HepG2 (cell line): ENCODE results near the gene RPTOR. TPM values are rescaled to one million over a fixed set of nuclear protein-coding genes. Genes with fewer than 3 reads are reported as not detected.
A peak's percentile ranks its signal among the peaks of the same experiment; 100 is the strongest.

ENCODE experiments used
- ATAC-seq: fragments of 200-7000 bp; cut with Tn5 transposase; 3 replicates; pipeline ENCODE4 v1.9.1; 2020; ENCODE audit warnings: mild to moderate bottlenecking, moderate library complexity
- BruUV-seq: library from RNA; stranded (reverse); fragments of 400-500 nt; replicated peaks from 2 replicates; lab custom pipeline; 2021; lab: Mats Ljungman, UMichigan
- CTCF ChIA-PET: fragments of 300-600 bp; formaldehyde crosslinking; extraction: SDS; loops from one replicate; lab custom pipeline; 2021; ENCODE audit warnings: low total read pairs, inconsistent platforms, low intra/inter-chr PET ratio; lab: Yijun Ruan, JAX
- POLR2A ChIA-PET: fragments of 350-600 bp; sonication (Branson Sonifier 250); formaldehyde crosslinking; loops from one replicate; lab custom pipeline; 2020; ENCODE audit warnings: antibody characterized with exemption, inconsistent platforms; lab: Yijun Ruan, JAX
- DNase-seq: peaks from one replicate; pipeline ENCODE4 v3.0.0-alpha.2; 2015; ENCODE audit warnings: low spot score
- FAIRE-seq: peaks from 3 replicates; lab custom pipeline; 2011; peaks lifted over from hg19 to GRCh38; lab: Jason Lieb, UNC
- H2AFZ ChIP-seq: one replicate; pipeline ENCODE4 v1.6.1; 2011; ENCODE audit warnings: low read length, inconsistent platforms
- H3K27ac ChIP-seq: fragments of 300-600 bp; 3 replicates; pipeline ENCODE4 v1.8.0; 2011; ENCODE audit warnings: mixed run types, mild to moderate bottlenecking, mixed read lengths, low read length, inconsistent platforms; ENCODE audit not compliant: insufficient read depth; ENCODE audit errors: extremely low read length
- H3K27me3 ChIP-seq, 2 experiments: fragments of 200-600 bp in 1 of 2; 2 replicates in 1 of 2; 3 replicates in 1 of 2; pipeline versions ENCODE4 v1.6.0 to v1.8.0; 2011; ENCODE audit warnings: low read length in 2 of 2, mild to moderate bottlenecking in 2 of 2, moderate library complexity in 2 of 2, inconsistent platforms in 1 of 2; ENCODE audit not compliant: insufficient read depth in 2 of 2, control insufficient read depth in 1 of 2
- H3K36me3 ChIP-seq, 2 experiments: fragments of 200-600 bp in 1 of 2; replicated peaks in 1 of 2; 2 replicates in 1 of 2; 3 replicates in 1 of 2; pipeline versions ENCODE4 v1.5.1 to v1.8.0; 2011; ENCODE audit warnings: low read length in 2 of 2, inconsistent platforms in 1 of 2; ENCODE audit not compliant: insufficient read depth in 2 of 2, control insufficient read depth in 1 of 2
- H3K4me1 ChIP-seq: 2 replicates; pipeline ENCODE4 v1.5.1; 2012; ENCODE audit warnings: low read length, inconsistent platforms; ENCODE audit not compliant: insufficient read depth
- H3K4me2 ChIP-seq: 2 replicates; pipeline ENCODE4 v1.6.0; 2011; ENCODE audit warnings: low read depth, low read length, inconsistent platforms
- H3K4me3 ChIP-seq, 3 experiments: fragments of 200-600 bp in 1 of 3; sonication (generic), shearing (Covaris generic) in 1 of 3; replicated peaks in 1 of 3; 2 replicates each; pipeline ENCODE4 v1.5.1; 2011 to 2016; ENCODE audit warnings: low read length in 3 of 3, inconsistent platforms in 2 of 3, low read depth in 2 of 3, mild to moderate bottlenecking in 2 of 3, control low read depth in 1 of 3, mixed read lengths in 1 of 3; ENCODE audit not compliant: insufficient read depth in 1 of 3
- H3K79me2 ChIP-seq: one replicate; pipeline ENCODE4 v1.6.1; 2011; ENCODE audit warnings: low read length, inconsistent platforms; ENCODE audit not compliant: insufficient read depth
- H3K9ac ChIP-seq: 2 replicates; pipeline ENCODE4 v1.6.0; 2011; ENCODE audit warnings: mild to moderate bottlenecking, low read depth, low read length, inconsistent platforms; ENCODE audit not compliant: insufficient read depth
- H3K9me3 ChIP-seq: 2 replicates; pipeline ENCODE4 v1.5.1; 2012; ENCODE audit warnings: mild to moderate bottlenecking, low read length
- H4K20me1 ChIP-seq: 2 replicates; pipeline ENCODE4 v1.6.0; 2011; ENCODE audit warnings: inconsistent platforms, mild to moderate bottlenecking, low read length, moderate library complexity; ENCODE audit not compliant: insufficient read depth
- BHLHE40 ChIP-seq: IDR thresholded peaks from 2 replicates; pipeline ENCODE4 v1.6.1; 2011; ENCODE audit warnings: low read length, improper control_type of control experiment
- HNF4A ChIP-seq: sonication (generic); formaldehyde crosslinking; IDR thresholded peaks from 2 replicates; pipeline ENCODE4 v1.4.0; 2020; ENCODE audit warnings: missing genetic modification reagents
- KLF12 ChIP-seq: sonication (generic); formaldehyde crosslinking; IDR thresholded peaks from 2 replicates; pipeline ENCODE4 v1.4.0; 2020; ENCODE audit warnings: missing genetic modification reagents, borderline replicate concordance
- MEIS2 ChIP-seq: sonication (generic); formaldehyde crosslinking; IDR thresholded peaks from 2 replicates; pipeline ENCODE4 v1.9.0; 2021; ENCODE audit warnings: mild to moderate bottlenecking, missing genetic modification reagents
- NR2F1 ChIP-seq, 2 experiments: fragments of 450-650 bp in 1 of 2; formaldehyde crosslinking in 1 of 2; IDR thresholded peaks; 2 replicates each; pipeline versions ENCODE4 v1.5.0 to v1.6.1; 2016 to 2020; ENCODE audit warnings: mild to moderate bottlenecking in 1 of 2, missing compliant biosample characterization in 1 of 2, missing genetic modification reagents in 1 of 2, moderate library complexity in 1 of 2
- RAD51 ChIP-seq: fragments of 450-650 bp; IDR thresholded peaks from 2 replicates; pipeline ENCODE4 v1.6.1; 2016; ENCODE audit warnings: borderline replicate concordance
- TEAD3 ChIP-seq: optimal IDR thresholded peaks from 2 replicates; pipeline ENCODE3; 2016; ENCODE audit warnings: borderline replicate concordance
- TRIM24 ChIP-seq: sonication (generic); formaldehyde crosslinking; IDR thresholded peaks from 2 replicates; pipeline ENCODE4 v1.8.0; 2022; ENCODE audit warnings: mild to moderate bottlenecking, missing genetic modification reagents
- ZNF616 ChIP-seq: sonication (generic); formaldehyde crosslinking; IDR thresholded peaks from 2 replicates; pipeline ENCODE4 v1.5.0; 2020; ENCODE audit warnings: low read depth, mild to moderate bottlenecking, missing genetic modification reagents
- WGBS: methylation state at CpG from one replicate; pipeline ENCODE4 v1.1.6; 2017; ENCODE audit warnings: low lambda C conversion rate; 5-methylcytosine and 5-hydroxymethylcytosine counted together
- in situ Hi-C: cut with HindIII; loops from 2 replicates; pipeline ENCODE4 v1.10.0; 2017; ENCODE audit warnings: low pct_unique_long_range_greater_than_20kb; ENCODE audit not compliant: extremely low pct_ligation_motif_present
- intact Hi-C: fragments of 100-400 bp; cut with micrococcal nuclease; formaldehyde crosslinking; loops from one replicate; pipeline ENCODE4 v1.10.0; 2022; ENCODE audit not compliant: unreplicated experiment
- polyA plus RNA-seq, 8 experiments: library from polyadenylated mRNA; depleted of rRNA in 3 of 8; stranded (reverse) in 7 of 8; unstranded in 1 of 8; fragments of >200 nt; fragmentation: Illumina TruSeq in 4 of 8; extraction: Trizol in 4 of 8; gene quantifications; 2 replicates each; pipeline versions ENCODE4 v1.2.1 to v1.2.3, GENCODE V29; 2011 to 2016; ENCODE audit warnings: low read depth in 4 of 8, missing spikeins in 1 of 8, mixed read lengths in 1 of 8; ENCODE audit not compliant: insufficient read depth in 1 of 8
- total RNA-seq, 5 experiments: library from RNA; depleted of rRNA; stranded (reverse); fragments of >200 nt; fragmentation: Illumina TruSeq; extraction: Trizol; gene quantifications; 2 replicates each; pipeline ENCODE4 v1.2.3, GENCODE V29; 2016; ENCODE audit warnings: low read depth in 1 of 5
- TF ChIP-seq, protein P1 (sequence below): sonication (generic); formaldehyde crosslinking; IDR thresholded peaks from 2 replicates; pipeline ENCODE4 v1.5.0; 2020; ENCODE audit warnings: mild to moderate bottlenecking, missing genetic modification reagents, moderate library complexity
- TF ChIP-seq, protein P2 (sequence below): IDR thresholded peaks from 2 replicates; pipeline ENCODE4 v1.6.1; 2016
- TF ChIP-seq, protein P3 (sequence below), 2 experiments: sonication (generic) in 1 of 2; formaldehyde crosslinking in 1 of 2; IDR thresholded peaks; 2 replicates each; pipeline versions ENCODE4 v1.5.1 to v1.6.1; 2011 to 2020; ENCODE audit warnings: borderline replicate concordance in 1 of 2, low read depth in 1 of 2, low read length in 1 of 2, mild to moderate bottlenecking in 1 of 2, missing genetic modification reagents in 1 of 2, moderate library complexity in 1 of 2

RPTOR gene
- total and polyA plus RNA-seq, 2 of the 13 experiments (the other 11 are each of a cell fraction or from before 2014, with no cell fraction given) = 6.6 to 25.3 TPM

- Histone ChIP-seq H3K9me3 (no peaks in the 10 kb centered on the region), H3K27me3 (peaks cover 8 to 71% of the 10 kb centered on the region in 2 experiments; a peak in 4 of 5 replicates), H4K20me1 (no peaks in the 10 kb centered on the region), H3K79me2 (no peaks in the 10 kb centered on the region)
- 3% methylated on average over 7 of the region's 7 CpGs for WGBS
- no TSS peak for BruUV-seq
- TF ChIP-seq TEAD3 (CRISPR knock-in tag) (peak; percentile 43), HNF4A (CRISPR knock-in tag) (0 out of 2 replicates have a peak, but pooled peaks have one; percentile 3), RAD51 (peak; percentile 26; the same call in 1 of the 2 replicates), MEIS2 (CRISPR knock-in tag) (no peak), ZNF616 (no peak), KLF12 (CRISPR knock-in tag) (no peak), NR2F1 (CRISPR knock-in tag; IDR thresholded peaks at IDR 0.05) (0 out of 4 replicates have a peak, but pooled peaks of 1 of the 2 experiments have one; percentile 13), BHLHE40 (peak; percentile 70), TRIM24 (CRISPR knock-in tag) (no peak)
- TF ChIP-seq, protein P1, sequence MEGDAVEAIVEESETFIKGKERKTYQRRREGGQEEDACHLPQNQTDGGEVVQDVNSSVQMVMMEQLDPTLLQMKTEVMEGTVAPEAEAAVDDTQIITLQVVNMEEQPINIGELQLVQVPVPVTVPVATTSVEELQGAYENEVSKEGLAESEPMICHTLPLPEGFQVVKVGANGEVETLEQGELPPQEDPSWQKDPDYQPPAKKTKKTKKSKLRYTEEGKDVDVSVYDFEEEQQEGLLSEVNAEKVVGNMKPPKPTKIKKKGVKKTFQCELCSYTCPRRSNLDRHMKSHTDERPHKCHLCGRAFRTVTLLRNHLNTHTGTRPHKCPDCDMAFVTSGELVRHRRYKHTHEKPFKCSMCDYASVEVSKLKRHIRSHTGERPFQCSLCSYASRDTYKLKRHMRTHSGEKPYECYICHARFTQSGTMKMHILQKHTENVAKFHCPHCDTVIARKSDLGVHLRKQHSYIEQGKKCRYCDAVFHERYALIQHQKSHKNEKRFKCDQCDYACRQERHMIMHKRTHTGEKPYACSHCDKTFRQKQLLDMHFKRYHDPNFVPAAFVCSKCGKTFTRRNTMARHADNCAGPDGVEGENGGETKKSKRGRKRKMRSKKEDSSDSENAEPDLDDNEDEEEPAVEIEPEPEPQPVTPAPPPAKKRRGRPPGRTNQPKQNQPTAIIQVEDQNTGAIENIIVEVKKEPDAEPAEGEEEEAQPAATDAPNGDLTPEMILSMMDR (CRISPR knock-in tag) = peak; percentile 16
- TF ChIP-seq, protein P2, sequence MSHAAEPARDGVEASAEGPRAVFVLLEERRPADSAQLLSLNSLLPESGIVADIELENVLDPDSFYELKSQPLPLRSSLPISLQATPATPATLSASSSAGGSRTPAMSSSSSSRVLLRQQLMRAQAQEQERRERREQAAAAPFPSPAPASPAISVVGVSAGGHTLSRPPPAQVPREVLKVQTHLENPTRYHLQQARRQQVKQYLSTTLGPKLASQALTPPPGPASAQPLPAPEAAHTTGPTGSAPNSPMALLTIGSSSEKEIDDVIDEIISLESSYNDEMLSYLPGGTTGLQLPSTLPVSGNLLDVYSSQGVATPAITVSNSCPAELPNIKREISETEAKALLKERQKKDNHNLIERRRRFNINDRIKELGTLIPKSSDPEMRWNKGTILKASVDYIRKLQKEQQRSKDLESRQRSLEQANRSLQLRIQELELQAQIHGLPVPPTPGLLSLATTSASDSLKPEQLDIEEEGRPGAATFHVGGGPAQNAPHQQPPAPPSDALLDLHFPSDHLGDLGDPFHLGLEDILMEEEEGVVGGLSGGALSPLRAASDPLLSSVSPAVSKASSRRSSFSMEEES (CRISPR knock-in tag) = 0 out of 2 replicates have a peak, but pooled peaks have one; percentile 28
- TF ChIP-seq, protein P3, sequence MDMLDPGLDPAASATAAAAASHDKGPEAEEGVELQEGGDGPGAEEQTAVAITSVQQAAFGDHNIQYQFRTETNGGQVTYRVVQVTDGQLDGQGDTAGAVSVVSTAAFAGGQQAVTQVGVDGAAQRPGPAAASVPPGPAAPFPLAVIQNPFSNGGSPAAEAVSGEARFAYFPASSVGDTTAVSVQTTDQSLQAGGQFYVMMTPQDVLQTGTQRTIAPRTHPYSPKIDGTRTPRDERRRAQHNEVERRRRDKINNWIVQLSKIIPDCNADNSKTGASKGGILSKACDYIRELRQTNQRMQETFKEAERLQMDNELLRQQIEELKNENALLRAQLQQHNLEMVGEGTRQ (IDR thresholded peaks at IDR 0.05; ENCODE audit: low read depth, low read length) = no peak
- TF ChIP-seq, protein P3 (CRISPR knock-in tag; IDR thresholded peaks at IDR 0.05; ENCODE audit: borderline replicate concordance) = peak; percentile 55; the same call in 1 of the 2 replicates
- TF ChIP-seq, all 625 proteins: peak for 8
- H3K4me1 ChIP-seq = peaks cover 53% of the 10 kb centered on the region
- H3K27ac ChIP-seq = no peak overlapping the region
- in situ Hi-C loops (loop anchor here (5.0 kb wide), 2 partner anchors 113 to 557 kb away; no protein-coding TSS in a partner anchor), intact Hi-C loops (loop anchor here (1.0 kb wide), 1 partner anchor 118 kb away; no protein-coding TSS in a partner anchor)
- peak; percentile 68 for DNase-seq
- no peak overlapping the region for H3K9ac ChIP-seq
- 0 out of 2 replicates have a peak overlapping the region, but pooled peaks have one; percentile 32 for H3K4me2 ChIP-seq
- ChIA-PET POLR2A (interaction anchor here (1.2 to 1.7 kb wide), 2 partner anchors 17 to 530 kb away, joined by 3 to 4 read pairs; no protein-coding TSS in a partner anchor), CTCF (interaction anchor here (1.2 kb wide), 1 partner anchor 117 kb away, joined by 4 read pairs; no protein-coding TSS in a partner anchor)
- no peaks in the 10 kb centered on the region for H3K36me3 ChIP-seq
- H3K4me3 ChIP-seq = no peak overlapping the region
- FAIRE-seq = peak; percentile 51
- ATAC-seq = peak; percentile 2; the same call in 2 of the 3 replicates
- no peak overlapping the region for H2AFZ ChIP-seq
Measured at GRCh38 chr17:80984749-80985148, 440.1 kb downstream of the RPTOR start.
